WTC11 (cell line): Measurements from ENCODE around the gene TNFAIP2. TPM values are rescaled to one million over a fixed set of nuclear protein-coding genes. Genes with fewer than 3 reads are reported as not detected.

Experiments
- GRHL2 ChIP-seq: fragments of 250-450 bp; sonication (Bioruptor Pico); IDR thresholded peaks from 2 replicates; pipeline ENCODE4 v1.8.0; 2022; ENCODE audit warnings: mild to moderate bottlenecking, moderate library complexity; ENCODE audit not compliant: insufficient replicate concordance, severe bottlenecking
- total RNA-seq: library from RNA; stranded (reverse); gene quantifications from 3 replicates; pipeline ENCODE4 v1.2.3, GENCODE V29; 2021

Gene TNFAIP2
- total RNA-seq, 1 experiment from 2014 or later: 24.1 TPM

DNA sequence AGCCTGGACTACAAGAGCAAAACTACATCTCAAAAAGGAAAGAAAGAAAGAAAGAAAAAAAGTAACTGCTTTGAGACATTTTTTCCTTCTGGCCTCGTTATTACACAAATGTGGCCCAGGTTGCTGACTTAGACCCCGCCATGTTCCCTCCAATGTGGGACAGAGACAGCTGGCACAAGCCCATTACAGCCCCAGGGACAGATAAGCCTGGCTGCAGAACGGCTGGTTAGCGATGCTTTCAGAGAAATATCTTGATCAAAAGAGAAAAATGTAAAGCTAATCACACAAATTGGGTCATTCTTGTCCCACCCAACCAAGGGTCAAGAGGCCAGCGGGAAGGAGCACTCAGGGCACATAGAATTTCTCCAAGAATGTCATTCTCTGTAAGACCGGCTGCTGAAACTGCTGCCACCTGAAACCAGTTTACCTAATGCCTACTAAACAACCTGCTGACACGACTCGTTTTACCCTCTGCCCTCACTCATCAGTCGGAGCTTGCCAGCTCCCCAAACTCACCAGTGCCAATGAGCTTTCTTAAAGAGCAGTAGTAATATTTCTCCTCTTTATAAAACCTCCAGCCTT lies 63.1 kb downstream of the TNFAIP2 start (continued):
- no peak for TF ChIP-seq GRHL2 (CRISPR knock-in tag)

Other genes with a start within 250 kb of the TNFAIP2 start
- gene AMN, start 200.8 kb upstream of the TNFAIP2 start, total RNA-seq: 2.4 to 3.0 TPM (median 2.8 TPM) in 3 replicates
- 87.1 to 96.9 TPM (median 87.3 TPM) in 3 replicates for gene CDC42BPB, start 65.9 kb upstream of the TNFAIP2 start, total RNA-seq
- gene LBHD2, start 39.3 kb upstream of the TNFAIP2 start, total RNA-seq: not detected in 3 replicates
- 0.21 to 0.42 TPM (median 0.30 TPM) in 3 replicates for gene EXOC3L4, start 28.7 kb upstream of the TNFAIP2 start, total RNA-seq
- gene EIF5, start 210.8 kb downstream of the TNFAIP2 start, total RNA-seq: 224 to 282 TPM (median 236 TPM) in 3 replicates